Anterior cingulate cortex (tissue), 58 donors: ENCODE data around the gene SND1.
A peak's percentile ranks its signal among the peaks of the same experiment; 100 is the strongest.

ENCODE experiments used
- DNase-seq, 58 donors: peaks; one replicate each; lab custom pipeline; 2025; lab: John Stamatoyannopoulos, UW

SND1 gene

DNA sequence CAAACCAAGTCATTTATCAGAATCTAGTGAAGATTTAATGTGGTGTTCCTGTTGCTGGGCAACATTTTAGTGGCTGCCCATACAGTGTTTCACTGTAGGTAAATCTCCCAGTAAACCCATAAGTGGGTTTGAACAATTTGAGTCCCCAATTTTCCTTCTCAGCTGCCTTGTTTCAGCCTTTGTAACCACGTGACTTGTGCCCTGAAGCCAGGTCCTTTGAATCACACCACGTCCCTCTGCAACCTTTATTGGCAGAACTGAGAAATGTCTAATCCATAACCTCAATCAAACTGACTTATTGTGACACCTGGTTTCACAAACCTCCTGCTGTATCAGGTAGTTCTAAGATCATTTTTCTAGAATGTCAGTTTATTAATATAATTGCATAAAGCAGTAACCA is 30.1 kb downstream of the SND1 start:
- DNase-seq, result no peak

DNA sequence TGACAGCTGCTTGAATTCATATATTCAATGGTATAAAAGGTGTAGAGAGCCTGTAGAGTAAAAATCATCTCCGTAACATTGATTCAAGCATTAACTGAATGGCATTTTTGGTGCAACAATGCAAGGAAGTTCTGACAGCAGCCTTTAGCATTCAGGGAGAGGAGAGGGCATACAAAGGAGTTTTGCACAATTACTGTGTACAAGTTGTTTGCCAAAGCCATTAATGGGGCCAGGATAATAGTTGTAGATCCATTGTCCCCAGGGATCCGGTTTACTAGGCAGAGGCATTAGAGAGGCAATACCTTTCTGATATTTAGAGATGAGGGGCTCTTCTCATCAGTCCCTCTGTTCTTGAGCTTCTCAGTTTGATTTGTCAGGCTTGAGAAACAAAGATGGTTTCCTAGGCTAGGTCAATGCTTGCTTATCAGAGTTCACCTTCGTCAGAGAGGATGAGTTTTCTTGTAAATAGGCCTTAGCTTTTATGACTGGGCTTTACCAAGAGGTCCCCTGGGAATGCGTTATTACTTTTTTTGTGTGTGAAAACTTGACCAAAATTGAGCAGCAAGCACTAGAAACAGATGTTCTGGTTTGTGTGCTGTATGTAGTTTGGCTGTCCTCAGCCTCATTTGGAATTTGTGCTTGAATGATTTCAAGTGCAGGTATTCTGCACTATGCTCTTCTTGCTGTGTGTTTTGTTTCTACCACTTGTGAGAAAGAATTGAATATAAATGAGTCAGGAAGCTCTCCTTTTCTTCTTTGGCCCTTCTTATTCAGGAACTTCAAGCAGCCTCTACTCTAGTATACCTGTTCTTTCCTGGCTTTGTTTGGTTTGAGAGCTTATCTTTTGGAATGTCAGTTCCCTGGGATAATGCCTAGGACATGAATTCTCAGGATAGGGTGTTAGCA is 32.0 kb downstream of the SND1 start:
- no peak for DNase-seq

DNA sequence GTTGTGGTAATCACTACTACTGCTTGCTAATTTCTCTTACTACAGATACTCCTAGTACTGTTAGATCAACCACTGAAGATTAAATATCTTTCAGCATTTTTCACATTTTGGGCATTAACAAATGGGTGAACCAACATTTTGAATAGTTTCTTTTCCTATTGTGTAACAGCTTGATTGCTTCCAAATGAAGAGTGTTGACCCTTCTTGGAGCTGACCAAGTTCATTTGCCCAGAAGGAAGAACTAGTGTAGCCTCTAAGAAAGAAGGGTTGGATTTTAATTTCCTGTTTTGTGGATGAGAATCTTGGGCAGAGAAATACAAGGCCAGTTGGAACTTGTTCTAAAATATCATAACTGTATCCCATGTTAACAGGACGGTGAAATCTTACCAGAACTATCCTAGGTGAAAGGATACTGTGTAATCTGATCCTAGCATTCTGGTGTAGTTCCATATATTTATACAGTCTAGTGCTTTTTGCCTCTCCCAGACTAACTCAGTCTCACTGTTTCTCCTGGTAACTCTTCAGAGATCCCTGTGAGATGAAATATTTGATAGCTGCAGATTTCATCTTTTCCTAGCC is 37.3 kb downstream of the SND1 start:
- no peak for DNase-seq

DNA sequence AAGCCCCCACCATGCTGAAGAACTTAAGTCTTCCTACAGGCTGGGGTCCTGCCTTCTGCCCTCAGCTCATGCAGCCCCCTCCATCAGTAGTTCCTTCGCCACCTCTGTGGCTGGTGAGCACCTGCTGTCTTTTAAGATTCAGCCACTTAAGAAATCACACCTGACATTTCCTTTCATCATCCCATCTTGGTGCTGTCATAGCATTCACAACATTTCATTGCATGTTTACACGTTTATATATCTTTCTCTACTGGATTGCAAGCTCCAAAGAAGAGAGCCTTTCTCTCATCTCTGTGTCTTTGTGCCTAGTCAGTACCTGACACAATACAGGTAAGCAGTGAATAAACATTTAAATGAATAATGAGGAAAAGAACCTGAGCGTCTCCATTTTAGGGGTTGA is 38.3 kb downstream of the SND1 start:
- no peak for DNase-seq

DNA sequence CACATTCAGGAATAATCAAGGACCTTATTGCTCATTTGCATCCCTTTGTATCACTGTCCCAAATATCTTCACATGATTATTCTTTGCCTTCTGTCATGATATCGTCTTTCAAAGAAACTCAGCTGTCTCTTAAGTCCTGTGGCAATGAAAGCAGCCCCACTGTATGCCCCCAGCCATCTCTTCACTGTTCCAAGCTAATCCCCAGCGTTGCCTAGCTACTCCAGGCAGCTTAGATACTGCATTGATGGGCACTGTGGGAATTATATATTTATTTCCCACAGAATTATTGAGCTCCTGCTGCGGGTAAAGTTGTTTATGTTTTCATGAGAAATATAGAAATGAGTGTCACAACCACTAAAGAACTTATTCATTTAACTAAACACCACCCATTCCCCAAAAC is 38.8 kb downstream of the SND1 start:
- DNase-seq, result no peak

DNA sequence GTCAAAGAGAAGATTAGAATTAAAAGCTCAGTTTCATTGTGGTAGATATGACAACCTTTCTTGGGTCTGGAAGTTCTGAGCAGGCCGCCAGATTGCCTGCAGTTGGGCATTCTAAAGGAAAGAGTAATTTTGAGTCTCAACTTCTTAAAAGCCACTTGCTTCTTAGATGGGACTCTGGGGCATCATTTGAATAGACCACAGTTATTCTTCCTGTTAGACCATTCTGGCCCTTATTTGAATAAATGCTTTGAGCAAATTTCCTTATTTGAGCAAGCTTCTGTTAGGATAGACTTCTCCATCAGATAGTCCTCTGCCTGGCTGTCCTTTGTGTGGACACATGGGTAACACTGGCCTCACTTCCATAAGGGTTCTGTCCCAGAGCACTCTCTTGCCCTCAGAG is 40.2 kb downstream of the SND1 start:
- no peak for DNase-seq

DNA sequence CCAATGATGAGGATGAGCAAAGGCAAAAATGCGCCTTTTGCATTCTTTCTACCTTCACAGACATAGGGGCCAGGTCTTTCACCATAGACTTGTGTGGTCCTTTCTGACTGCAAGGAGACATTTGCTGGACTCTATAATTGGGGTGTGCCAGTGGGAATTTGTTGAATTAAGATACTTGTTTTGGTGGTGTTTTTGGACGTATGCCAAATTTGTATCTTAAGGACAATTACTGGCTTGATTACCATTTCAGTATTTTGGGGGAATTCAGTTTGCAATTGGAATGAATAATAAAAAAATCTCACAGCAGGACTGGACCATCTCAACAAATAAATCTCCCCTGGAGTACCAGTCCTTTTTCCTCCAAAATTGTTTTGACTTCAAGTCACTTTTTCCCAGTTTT is 47.9 kb downstream of the SND1 start:
- no peak for DNase-seq

DNA sequence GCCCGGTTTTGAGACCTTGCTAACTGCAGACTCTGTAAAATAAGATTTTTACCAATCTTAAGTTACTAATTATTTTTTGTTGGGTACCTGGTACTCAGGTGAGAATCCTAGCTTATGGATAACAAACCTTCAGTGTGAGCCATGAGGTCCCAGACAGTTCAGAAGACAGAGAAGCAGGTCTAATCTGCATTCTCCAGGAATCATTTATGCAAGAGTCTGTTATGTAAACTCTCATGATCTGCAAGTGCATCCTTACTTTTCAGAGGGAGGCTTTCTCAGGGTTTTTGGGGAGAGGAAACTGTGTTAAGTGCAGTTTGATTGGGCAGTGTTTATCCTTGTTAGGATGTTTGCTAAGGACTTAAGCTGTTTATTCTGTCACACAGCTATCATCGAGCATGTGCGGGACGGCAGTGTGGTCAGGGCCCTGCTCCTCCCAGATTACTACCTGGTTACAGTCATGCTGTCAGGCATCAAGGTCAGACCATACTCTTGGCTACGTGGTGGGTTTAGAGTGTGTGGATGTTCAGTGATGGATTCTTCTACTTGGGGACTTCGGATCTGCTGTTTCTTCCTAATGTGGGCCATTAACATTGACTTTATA is 50.2 kb downstream of the SND1 start:
- DNase-seq, result no peak

DNA sequence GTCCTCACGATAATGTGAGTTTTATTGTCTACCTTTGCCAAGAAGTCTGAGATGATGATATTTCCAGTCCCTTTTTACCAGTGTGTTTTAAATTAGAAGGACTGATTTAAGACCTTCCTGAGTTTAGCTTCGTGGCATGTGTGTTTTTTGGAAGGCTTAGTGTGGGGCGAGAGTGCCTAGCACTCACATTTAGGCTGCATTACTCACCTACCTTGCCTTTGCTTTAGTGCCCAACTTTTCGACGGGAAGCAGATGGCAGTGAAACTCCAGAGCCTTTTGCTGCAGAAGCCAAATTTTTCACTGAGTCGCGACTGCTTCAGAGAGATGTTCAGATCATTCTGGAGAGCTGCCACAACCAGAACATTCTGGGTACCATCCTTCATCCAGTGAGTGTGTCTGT is 50.9 kb downstream of the SND1 start:
- peak in 10 of 58 donors; percentile 2 to 51 (median 14) for DNase-seq

DNA sequence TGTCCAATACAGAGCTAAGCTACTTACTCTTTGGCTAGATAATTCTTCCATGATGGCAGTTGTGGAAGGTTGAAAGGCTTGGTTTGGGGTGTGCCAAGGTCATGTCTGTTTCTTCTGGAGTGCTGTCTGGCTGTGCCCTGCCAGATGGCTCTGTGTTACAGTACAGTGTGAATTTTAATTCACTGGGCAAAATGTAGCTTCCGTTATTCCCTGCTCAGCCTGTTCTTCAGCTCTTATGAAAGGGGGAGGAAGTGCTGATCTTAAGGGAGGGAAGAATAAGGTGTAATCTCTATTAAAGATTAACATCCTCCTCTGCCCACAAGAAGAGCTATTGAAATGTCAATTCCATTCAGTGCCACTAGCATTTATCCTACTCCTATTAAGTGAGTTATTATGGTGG is 52.2 kb downstream of the SND1 start:
- no peak for DNase-seq

DNA sequence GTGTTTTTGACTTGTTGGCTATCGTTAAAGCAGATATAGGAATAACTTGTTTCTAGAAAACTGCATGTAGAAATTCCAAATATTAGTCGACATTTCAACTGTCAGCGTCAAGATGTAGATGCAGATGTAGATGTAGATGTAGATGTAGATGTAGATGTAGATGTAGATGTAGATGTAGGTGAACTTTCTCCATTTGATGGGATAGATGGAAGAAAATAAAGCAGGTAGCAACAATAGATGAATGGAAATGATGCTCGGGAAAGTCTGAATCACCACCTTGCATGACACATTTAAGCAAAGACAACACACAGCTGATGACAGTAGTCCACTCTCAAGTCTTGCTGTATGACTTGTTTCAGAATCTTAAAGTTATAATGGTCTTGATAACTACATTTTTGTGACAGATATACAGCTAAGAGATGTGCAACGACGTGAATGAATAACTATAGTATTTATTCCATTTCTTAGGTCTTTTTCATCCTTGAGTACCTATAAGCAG is 53.5 kb downstream of the SND1 start:
- DNase-seq, result no peak

DNA sequence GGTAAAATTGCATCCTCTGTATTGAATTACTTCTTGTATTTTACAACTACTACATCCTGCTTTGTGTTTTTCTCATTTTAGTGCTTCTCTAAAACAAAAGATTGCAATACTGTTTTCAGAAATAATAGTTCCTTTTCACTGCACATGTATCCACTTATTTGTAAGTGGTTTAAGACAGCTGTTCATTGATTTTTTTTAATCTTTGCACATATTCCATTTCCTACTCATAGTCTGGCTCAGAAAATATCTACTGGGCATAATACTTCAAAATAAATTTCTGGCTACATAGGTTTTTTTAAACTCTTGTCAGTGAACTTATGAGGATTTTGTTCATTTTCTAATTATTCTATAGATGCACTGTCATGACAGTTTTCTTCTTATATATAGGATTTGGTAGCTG is 54.8 kb downstream of the SND1 start:
- DNase-seq, result no peak

DNA sequence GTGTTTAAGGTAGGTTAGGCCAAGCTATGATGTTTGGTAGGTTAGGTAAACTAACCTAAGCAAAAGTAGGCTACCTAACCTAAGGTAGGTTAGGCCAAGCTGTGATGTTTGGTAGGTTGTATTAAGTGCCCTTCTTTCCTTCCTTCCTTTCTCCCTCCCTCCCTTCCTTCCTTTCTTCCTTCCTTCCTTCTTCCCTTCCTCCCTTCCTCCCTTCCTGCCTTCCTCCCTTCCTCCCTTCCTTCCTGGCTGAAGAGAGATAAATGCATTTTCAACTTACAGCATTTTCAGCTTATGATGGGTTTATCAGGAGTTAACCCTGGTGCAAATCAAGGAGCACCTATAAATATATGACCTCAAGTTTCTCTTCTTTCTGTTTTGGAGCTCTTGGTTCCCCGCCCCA is 56.2 kb downstream of the SND1 start:
- DNase-seq, result no peak

DNA sequence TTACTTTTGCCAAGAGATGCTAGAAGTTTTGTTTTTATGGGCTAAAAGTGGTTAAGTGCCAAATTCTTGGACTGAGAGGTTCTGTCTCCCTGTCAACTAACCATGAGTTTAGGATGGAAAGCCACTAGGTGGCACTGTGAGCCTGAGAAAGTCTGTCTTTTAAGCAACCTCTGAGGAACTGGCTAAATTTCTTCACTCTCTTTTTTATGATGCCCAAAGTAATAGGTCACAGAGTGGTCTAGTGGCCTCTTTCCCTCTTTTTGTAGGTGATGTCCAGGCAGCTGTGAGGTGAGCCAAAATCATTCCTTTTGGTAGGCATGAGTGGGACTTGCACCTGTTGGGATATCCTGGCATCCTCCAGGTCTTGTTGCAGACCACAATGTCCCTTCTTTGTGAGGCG is 56.8 kb downstream of the SND1 start:
- DNase-seq, result peak in 53 of 58 donors; percentile 4 to 85 (median 49)

DNA sequence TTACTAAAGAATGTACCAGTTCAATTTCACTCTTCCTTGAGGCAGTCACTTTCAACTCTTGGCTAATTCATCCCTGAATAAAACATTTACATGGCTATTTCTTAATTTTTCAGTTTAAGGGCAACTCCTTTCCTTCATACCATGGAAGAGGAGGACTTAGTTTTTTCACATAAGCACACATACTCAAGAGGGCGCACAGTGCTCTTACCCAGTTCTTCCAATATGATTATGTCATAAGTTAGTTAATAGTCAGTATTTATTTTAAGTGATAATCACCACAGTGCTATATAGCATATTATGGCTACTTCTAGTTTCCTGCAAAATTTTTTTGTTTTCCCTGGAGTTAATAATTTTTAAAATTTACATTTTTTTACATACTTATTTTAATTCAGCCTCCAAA is 58.6 kb downstream of the SND1 start:
- DNase-seq, result no peak

DNA sequence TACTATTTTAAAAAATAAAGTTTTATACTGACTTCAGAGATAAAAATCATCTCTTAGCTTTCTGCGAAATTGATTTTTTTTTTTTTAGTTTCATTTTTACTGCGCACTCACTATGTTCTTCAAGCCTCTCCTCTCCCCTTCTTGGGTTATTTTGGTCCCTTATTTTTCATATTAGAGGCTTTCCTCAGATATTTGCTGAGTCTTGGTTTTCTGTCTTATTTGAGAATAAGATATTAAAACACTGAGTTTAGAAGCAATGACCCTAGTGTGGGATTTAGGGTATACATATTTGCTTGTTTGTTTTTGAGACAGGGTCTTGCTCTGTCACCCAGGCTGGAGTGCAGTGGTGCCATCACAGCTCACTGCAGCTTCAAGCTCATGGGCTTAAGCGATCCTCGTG is 59.9 kb downstream of the SND1 start:
- no peak for DNase-seq

DNA sequence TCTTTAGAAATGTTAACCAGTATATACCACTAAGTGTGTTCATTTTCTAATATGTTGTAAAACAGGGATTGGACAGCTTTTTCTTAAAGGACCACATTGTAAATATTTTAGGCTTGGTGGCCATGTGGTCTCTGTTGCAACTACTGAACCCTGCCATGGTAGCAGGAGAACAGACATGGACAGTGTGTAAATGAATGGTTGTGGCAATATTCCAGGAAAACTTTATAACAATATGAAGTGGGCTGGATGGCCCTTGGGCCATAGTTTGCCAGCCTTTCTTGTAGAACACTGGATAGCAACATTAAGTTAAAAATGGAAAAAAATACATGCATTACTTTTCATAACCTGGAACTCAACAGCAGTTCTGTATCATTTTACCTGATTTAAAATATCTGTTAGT is 61.0 kb downstream of the SND1 start:
- no peak for DNase-seq

DNA sequence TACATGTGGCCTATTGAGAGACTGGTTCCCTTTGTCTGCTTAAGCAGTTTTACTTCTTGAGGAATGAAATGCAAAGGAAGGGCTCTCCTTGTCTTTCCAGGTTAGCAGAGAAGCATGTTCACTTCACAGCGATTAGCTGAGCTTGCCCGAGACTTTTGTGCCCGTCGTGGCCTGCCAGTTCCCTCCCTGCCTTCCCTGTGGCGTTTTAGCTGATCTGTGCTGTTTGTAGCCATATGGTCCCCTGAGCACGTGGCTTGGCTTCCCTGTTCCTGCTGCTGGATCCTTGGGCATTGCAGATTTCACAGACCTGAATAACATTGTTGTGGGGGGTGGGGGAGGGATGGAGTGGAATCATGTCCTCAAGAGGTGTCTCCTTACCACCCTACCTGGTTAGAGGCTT is 61.8 kb downstream of the SND1 start:
- DNase-seq, result peak in 7 of 58 donors; percentile 5 to 37 (median 19)

DNA sequence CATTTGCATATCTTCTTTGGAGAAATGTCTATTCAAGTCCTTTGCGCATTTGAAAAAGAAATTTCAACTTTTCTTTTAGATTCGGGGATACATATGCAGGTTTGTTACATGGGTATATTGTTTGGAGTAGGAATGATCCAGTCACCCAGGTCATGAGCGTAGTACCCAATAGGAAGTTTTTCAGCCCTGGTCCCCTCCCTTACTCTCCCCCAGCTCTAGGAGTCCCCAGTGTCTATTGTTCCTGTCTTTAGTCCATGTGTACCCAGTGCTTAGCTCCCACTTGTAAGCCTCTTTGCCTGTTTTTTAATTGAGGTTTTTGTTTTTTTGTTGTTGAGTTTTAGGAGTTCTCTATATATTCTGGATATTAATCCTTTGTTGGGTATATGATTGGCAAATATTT is 63.3 kb downstream of the SND1 start:
- no peak for DNase-seq

DNA sequence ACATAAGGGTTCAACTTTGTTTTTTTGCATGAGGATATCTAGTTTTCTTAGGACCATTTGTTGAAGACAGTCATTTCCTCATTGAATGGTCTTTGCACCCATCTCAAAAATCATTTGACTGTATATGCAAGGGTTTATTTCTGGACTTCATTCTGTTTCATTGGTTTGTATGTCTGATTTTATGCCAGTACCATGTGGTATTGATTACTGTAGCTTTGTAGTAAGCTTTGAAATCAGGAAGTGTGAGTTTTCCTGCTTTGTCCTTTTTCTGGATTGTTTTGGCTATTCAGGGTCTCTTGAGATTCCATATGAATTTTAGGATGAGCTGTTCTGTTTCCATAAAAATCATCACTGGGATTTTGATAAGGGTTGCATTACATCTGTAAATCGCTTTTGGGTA is 63.9 kb downstream of the SND1 start:
- no peak for DNase-seq

DNA sequence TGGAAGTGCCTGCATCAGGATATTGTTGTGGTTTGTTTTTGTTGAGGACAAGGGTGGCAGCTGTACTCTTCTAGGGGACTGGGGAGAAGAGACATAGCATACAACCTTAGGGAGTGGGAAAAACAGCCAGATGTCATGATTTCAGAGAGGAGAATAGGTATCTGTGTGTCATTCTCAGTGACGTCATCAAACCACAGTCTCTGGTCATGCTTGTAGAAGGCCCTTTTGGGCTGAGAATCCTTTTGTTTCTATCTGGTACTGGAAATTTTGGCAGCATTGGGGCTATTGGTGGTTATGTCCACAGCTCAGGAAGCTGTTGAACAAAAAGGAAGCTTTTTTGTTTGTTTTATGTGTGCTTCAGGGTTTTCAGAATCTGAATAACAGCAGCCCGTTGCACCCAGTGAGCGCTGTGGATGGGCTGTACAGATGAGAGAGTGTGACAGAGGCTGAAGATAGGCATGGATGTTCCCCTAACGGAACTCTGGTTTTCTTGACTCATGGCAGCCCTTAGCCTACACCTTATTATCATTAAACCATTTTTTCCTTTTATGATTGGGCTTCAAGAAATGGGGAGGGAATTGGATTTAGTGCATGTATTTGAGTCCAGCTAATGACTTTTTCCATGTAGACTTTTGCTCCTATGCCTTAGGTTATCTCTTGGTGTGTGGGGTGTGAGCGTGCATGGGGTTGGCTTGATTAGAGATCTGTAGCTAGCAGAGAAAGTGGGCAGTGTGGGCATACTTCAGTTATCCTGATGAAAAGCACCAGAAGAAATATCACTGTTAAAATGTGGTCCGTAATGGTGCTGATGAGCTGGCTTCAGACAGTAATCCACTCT is 65.7 kb downstream of the SND1 start:
- DNase-seq, result no peak
